ENCODE measurements around the gene SMIM28.

Gene SMIM28

DNA sequence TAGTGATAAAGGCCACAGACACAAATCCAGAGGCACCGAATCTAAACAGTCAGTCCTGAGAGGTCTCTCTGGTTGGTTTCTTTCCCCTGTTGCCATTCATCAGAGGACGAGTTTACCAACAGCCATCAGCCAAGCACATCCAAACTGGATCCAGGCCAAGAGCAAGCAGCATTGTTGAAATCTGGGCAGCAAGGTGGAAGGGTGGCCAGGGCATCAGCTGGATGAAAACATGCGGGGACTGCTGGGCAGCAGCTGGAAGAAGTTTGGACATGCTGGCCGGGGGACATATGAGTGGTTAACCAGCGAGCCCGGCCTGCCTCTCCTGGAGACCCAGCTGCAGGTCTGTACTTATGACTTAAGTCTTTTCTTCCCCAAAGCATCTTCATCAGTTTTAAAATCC, at the start of gene SMIM28:
Gene SMIM28 (plus strand): TSS at position 62 of the 400 bp plus-strand sequence. CDS start 168 bp downstream, at position 230.
- DNase-seq (ENCODE audit: extremely low spot score) = no peak
- CTCF ChIA-PET = interaction anchor here (1.6 kb wide), 1 partner anchor 25 kb away, joined by 4 read pairs; no protein-coding TSS in a partner anchor
- TF ChIP-seq, protein P1, sequence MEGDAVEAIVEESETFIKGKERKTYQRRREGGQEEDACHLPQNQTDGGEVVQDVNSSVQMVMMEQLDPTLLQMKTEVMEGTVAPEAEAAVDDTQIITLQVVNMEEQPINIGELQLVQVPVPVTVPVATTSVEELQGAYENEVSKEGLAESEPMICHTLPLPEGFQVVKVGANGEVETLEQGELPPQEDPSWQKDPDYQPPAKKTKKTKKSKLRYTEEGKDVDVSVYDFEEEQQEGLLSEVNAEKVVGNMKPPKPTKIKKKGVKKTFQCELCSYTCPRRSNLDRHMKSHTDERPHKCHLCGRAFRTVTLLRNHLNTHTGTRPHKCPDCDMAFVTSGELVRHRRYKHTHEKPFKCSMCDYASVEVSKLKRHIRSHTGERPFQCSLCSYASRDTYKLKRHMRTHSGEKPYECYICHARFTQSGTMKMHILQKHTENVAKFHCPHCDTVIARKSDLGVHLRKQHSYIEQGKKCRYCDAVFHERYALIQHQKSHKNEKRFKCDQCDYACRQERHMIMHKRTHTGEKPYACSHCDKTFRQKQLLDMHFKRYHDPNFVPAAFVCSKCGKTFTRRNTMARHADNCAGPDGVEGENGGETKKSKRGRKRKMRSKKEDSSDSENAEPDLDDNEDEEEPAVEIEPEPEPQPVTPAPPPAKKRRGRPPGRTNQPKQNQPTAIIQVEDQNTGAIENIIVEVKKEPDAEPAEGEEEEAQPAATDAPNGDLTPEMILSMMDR (IDR thresholded peaks at IDR 0.05; ENCODE audit: control extremely low read depth, extremely low read depth, low read depth, missing control alignments) = no peak
- POLR2A ChIA-PET = interaction anchor here (0.5 kb wide), 1 partner anchor 17 kb away, joined by 5 read pairs; no protein-coding TSS in a partner anchor

DNA sequence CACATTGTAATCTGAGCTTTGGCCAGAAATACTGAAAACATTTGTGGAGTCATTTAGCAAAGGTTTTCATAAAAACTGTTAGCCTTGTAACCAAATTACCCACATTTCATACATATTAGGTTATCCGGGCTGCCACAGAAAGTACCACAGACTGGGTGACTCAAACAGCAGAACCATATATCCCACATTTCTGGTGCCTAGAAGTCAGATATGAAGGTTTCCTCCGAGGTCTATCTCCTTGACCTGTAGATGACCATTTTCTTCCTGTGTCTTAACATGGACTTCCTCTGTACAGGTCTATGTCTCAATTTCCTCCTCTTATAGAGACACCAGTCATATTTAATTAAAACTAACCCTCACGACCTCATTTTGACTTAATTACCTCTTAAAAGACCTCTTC, 49.5 kb upstream of the SMIM28 start:
- TF ChIP-seq, protein P1 (IDR thresholded peaks at IDR 0.05; ENCODE audit: control extremely low read depth, extremely low read depth, low read depth, missing control alignments) = no peak
- ChIA-PET CTCF (no interaction called here), POLR2A (no interaction called here)
- no peak for DNase-seq (ENCODE audit: extremely low spot score)

DNA sequence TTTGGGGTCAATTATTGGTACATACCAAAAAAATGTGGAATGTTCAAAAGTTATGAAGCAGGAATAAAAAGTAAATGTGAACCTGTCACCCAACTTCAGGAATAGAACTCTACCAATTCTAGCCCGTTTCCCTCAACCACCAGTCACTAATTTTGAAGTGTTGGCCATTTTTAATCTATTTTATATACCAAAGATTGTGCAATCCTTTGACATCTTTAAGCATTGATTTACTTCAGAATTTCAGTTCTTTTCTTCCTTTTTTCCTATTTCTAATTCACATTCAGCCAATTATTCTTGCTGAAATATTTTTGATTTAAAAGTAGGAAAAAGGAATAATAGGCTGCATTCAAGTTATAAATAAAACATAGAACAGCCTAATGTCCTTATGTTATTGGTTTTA, 46.9 kb upstream of the SMIM28 start:
- CTCF ChIA-PET = interaction anchor here (1.1 kb wide), 1 partner anchor 15 kb away, joined by 3 read pairs; no protein-coding TSS in a partner anchor
- TF ChIP-seq, protein P1 (IDR thresholded peaks at IDR 0.05; ENCODE audit: control extremely low read depth, extremely low read depth, low read depth, missing control alignments) = no peak

DNA sequence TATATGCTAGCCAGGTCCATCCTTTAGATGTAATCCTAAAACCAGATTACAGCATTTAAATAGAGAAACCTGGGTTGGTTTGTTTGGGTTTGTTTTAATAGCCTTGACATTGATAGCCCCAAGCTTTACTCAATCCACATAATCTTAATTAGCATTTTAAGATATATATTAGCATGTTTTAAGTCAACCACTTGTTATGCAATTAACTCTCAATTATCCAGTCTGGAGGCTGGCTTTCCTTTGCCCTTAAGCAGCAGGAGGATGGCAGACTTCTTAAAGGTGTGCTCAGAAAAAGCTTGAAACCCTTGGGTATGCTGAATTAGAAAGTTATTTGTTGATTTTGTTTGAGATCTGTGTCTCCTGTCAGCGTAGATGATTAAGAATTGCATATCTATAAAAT, 46.3 kb upstream of the SMIM28 start:
- ChIA-PET CTCF (interaction anchor here (1.1 kb wide), 1 partner anchor 14 kb away, joined by 3 read pairs; no protein-coding TSS in a partner anchor), POLR2A (no interaction called here)
- TF ChIP-seq, protein P1 (IDR thresholded peaks at IDR 0.05; ENCODE audit: control extremely low read depth, extremely low read depth, low read depth, missing control alignments) = no peak

More for the DNA sequence above, 46.9 kb upstream of the SMIM28 start:
- DNase-seq (ENCODE audit: extremely low spot score) = no peak
- POLR2A ChIA-PET = no interaction called here

DNA sequence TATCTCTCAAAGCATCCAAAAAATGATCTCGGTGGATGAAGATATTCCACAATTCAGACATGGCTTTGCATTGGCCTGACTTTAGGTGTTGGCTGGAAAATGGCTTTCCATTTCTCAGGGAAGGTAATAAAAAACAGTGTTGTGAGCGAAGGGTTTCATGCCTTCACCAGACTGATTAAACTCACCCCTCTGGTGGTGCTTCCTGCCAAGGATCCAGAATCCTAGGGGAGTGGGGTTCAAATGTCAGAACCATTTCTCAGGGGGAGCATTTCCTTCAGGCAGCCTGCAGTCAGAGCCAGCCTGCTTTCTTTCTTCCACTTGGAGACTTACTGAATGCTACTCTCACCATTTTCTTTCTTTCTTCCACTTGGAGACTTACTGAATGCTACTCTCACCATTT, 45.7 kb upstream of the SMIM28 start:
- ChIA-PET CTCF (no interaction called here), POLR2A (no interaction called here)
- TF ChIP-seq, protein P1 (IDR thresholded peaks at IDR 0.05; ENCODE audit: control extremely low read depth, extremely low read depth, low read depth, missing control alignments) = no peak
- DNase-seq (ENCODE audit: extremely low spot score) = no peak

More for the DNA sequence above, 46.3 kb upstream of the SMIM28 start:
- no peak for DNase-seq (ENCODE audit: extremely low spot score)

DNA sequence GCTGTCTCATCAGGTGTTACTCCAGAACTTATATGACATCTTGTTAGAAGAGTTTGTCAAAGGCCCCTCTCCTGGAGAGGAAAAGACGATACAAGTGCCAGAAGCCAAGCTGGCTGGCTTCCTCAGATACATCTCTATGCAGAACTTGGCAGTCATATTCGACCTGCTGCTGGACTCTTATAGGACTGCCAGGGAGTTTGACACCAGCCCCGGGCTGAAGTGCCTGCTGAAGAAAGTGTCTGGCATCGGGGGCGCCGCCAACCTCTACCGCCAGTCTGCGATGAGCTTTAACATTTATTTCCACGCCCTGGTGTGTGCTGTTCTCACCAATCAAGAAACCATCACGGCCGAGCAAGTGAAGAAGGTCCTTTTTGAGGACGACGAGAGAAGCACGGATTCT, 43.7 kb upstream of the SMIM28 start:
- DNase-seq (ENCODE audit: extremely low spot score) = no peak
- CTCF ChIA-PET = no interaction called here
- TF ChIP-seq, protein P1 (IDR thresholded peaks at IDR 0.05; ENCODE audit: control extremely low read depth, extremely low read depth, low read depth, missing control alignments) = no peak
- POLR2A ChIA-PET = no interaction called here

Data from GM10248 (cell line).